ENCODE data around the gene ZNF3.

The ZNF3 gene

DNA sequence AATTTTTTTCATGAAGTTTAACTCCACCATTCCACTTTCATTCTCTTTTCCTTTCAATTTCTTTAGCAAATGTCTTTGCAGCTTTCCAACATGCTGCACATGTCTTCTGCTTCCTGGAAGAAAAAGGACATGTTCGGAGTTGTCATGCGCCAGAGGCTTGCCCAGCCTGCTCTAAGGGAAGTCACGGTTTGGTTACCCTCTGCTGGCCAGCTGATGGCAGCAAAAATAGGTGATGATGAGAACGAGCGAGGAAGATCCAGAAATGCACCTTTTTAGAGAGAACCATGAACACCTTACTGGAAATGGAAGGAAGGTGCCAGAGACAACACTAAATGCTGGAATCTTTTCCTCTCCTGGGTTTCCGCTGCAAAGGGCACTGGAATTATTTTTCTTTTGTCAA lies 36.8 kb downstream of the ZNF3 start:
- DNase-seq, result no peak

DNA sequence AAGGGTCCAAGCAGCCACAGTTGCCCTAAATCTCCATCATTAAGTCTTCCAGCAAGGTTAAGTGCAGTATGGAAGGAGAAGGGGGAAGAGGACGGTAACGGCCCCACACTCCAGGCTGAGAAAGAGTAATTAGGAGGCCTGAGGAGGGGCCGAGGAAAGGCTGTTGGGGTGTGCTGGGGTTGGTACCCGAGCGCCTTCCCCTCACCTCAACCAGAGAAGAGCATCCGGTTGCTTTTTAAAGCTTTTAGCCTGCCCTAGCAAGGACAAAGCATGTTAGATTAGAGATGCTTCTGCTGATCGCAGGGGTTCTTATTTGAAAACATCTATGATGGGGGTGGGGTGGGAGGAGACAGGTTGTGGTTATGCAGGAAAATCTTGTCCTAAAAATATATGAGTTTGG lies 40.9 kb downstream of the ZNF3 start:
- DNase-seq, result no peak

DNA sequence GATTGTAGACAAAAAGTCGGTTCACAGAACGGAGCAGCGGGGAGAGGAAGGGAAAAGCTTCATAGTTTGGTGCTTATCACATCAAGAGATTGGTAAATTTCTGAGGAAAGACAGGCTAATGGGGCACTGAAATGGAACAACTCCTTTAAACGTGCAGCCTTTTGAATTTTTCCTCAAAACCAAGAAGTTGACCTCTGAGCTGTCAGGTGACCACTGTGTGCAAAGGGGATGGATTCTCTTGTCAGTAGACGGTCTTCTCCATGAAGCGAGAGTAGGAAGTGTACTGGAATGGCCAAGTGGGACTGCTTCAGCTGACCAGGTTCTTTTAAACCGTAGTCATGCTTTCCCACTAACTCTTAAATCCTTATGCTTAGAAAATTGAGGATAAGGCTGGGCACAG lies 43.2 kb downstream of the ZNF3 start:
- DNase-seq, result no peak

DNA sequence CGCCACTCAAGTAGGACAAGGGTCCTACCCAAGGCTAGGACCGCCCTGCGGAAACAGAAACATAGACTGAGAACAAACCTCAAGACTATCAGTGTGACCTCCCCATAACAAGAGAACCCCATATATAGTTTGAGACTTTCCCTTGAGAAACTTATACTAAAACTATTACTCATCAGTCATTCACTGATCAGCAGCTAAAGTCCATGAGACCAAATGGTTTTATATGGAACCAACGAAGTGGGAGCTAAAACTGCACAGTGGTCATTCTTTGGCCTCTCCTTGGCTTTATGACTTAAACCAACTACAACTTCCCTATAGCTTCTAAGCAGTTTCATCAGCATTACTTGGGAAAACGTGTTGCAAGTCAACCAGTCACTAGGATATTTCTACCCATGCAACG lies 45.6 kb downstream of the ZNF3 start:
- DNase-seq, result no peak

DNA sequence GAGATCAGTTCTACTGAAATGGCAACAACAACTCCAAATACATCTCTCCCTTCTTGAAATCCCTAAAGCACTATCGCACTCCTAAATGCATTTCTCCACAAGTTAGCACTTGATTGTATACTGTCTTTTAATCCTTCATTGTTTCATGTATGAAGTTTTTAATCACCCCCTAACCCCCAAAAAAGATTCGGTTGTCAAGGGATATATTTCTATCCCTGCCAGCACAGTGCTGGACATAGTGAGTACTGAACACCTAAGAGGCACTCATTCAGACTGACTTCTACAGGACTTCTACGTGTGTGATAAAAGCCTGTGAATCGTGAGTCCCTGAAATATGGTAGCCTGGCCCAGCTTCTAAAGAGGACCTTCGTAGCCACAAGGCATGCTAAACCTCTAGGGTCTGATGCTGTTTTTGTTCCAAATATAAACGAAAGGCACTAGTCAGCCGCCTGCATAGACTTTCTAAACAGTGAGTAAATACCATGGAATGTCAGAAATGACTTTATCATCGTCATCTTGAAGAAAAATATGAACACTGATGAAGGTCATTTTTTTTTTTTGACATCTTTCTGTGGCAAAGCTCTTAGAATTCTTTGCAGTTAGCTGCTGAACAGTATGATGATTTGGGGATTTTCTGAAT lies 46.5 kb downstream of the ZNF3 start:
- DNase-seq, result no peak

DNA sequence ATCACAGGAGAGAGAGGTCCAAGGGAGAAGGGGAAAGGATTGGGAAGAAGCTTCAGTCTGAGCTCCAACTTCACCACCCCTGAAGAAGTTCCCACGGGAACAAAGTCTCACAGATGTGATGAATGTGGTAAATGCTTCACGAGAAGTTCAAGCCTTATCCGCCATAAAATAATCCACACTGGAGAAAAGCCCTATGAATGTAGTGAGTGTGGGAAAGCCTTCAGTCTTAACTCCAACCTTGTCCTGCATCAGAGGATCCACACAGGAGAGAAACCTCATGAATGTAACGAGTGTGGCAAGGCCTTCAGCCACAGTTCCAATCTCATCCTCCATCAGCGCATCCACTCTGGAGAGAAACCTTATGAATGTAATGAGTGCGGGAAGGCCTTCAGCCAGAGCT lies 48.0 kb downstream of the ZNF3 start:
- no peak for DNase-seq

DNA sequence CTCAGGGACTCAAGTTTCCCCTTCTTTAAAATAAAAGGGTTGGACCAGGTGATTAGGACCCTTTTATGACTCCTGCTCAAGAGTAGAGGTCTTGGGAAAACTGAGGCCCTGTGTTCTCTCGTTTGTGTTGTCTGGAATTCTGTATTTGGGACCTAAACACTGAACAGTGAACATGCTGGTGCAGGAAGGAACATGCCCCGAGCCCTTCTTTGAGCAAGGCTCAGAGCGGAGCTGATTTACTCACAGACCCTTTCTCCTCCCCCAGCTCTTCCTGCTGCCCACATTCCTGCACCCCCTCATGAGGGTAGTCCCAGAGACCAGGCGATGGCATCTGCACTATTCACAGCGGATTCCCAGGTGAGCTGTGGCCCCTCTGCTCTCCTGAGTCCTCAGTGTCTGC lies 51.9 kb downstream of the ZNF3 start:
- no peak for DNase-seq

DNA sequence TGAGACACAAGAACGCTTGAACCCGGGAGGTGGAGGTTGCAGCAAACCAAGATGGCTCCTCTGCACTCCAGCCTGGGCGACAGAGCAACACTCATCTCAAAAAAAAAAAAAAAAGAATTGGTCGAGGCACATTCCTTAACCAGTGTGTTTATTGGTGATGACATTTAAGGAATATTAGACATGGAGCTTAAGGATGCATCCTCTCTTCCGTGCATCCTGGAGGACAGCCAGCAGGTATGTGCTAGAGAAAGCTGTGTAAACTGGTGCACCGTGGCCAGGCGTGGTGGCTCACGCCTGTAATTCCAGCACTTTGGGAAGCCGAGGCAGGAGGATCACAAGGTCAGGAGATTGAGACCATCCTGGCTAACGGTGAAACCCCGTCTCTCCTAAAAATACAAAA lies 54.3 kb downstream of the ZNF3 start:
- DNase-seq, result no peak

DNA sequence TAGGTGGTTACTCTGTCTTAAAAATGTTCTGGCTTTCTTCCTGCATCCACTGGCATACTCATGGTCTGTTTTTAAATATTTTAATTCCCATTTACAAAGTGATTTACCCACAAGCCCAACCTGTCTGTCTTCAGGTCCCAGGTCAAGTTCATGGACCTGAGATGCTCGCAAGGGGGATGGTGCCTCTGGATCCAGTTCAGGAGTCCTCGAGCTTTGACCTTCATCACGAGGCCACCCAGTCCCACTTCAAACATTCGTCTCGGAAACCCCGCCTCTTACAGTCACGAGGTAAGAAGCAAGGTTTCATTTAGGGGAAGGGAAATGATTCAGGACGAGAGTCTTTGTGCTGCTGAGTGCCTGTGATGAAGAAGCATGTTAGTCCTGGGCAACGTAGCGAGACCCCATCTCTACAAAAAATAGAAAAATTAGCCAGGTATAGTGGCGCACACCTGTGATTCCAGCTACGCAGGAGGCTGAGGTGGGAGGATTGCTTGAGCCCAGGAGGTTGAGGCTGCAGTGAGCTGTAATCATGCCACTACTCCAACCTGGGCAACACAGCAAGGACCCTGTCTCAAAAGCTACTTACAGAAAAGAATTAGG lies 57.4 kb downstream of the ZNF3 start:
- DNase-seq, result no peak

DNA sequence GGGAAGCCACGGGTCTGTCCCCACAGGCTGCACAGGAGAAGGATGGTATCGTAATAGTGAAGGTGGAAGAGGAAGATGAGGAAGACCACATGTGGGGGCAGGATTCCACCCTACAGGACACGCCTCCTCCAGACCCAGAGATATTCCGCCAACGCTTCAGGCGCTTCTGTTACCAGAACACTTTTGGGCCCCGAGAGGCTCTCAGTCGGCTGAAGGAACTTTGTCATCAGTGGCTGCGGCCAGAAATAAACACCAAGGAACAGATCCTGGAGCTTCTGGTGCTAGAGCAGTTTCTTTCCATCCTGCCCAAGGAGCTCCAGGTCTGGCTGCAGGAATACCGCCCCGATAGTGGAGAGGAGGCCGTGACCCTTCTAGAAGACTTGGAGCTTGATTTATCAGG lies 58.0 kb downstream of the ZNF3 start:
- DNase-seq, result no peak

DNA sequence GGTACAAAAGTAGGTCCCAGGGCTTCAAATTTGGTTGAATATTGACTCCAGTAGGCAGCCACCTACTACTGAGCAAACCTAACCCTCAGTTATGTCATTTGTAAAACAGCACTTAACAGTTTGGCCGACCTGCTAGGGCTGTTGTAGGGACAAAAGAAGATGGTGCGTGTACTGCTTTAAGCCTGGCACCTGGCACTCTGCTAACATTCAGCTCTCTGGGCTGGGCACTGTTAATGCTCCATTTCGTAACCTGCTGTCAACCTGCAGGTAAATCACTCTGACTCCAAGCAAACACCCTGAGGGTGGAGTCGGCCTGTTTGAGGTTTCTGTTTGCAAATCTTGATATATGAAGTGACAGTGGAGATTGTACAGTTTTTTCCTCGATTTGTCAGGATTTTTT lies 58.9 kb downstream of the ZNF3 start:
- DNase-seq, result no peak

DNA sequence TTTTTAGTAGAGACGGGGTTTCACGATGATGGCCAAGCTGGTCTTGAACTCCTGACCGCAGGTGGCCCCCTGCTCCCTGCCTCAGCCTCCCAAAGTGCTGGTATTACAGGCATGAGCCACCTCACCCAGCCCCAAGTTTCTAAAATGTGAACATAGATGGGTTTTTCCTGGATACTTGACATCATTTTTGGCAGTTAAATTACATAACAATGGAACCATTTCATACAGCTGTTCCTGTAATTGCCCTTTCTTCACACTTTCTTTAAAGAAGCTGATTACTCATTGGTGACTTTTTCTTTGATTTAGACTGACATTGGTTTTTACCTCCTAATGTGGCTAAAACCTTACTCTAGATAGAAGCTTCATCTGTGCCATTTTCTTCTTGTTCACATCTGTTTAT lies 60.2 kb downstream of the ZNF3 start:
- DNase-seq, result no peak
